ENCODE measurements around the gene FAM90A1.
"Not testable (repeated sequence)": the region's sequence is repeated elsewhere in the genome, so short reads cannot be mapped to it uniquely, and the experiment has no call there.

FAM90A1 gene

GRCh38 chr12:8233935-8234495 is 6.6 kb upstream of the FAM90A1 start:
- not testable (repeated sequence) for DNase-seq (ENCODE audit: extremely low read depth in 1 of 2, low read depth in 1 of 2)

GRCh38 chr12:8233300-8233855 is 6.0 kb upstream of the FAM90A1 start:
- DNase-seq (ENCODE audit: extremely low read depth in 1 of 2, low read depth in 1 of 2) = not testable (repeated sequence)

GRCh38 chr12:8231666-8232608 is 4.5 kb upstream of the FAM90A1 start:
- DNase-seq (ENCODE audit: extremely low read depth in 1 of 2, low read depth in 1 of 2) = peak; percentile 21 to 37

- DNase-seq (ENCODE audit: extremely low read depth in 1 of 2, low read depth in 1 of 2) = not testable (repeated sequence)
These were observed 3.6 kb upstream of the FAM90A1 start for GRCh38 chr12:8231049-8231448.

GRCh38 chr12:8229486-8229885 is 2.1 kb upstream of the FAM90A1 start:
- DNase-seq (ENCODE audit: extremely low read depth in 1 of 2, low read depth in 1 of 2) = not testable (repeated sequence)

GRCh38 chr12:8228607-8229006 is 1.2 kb upstream of the FAM90A1 start:
- not testable (repeated sequence) for DNase-seq (ENCODE audit: extremely low read depth in 1 of 2, low read depth in 1 of 2)

GRCh38 chr12:8227732-8228077 is 287 bp upstream of the FAM90A1 start:
- DNase-seq (ENCODE audit: extremely low read depth in 1 of 2, low read depth in 1 of 2) = not testable (repeated sequence)

- DNase-seq (ENCODE audit: extremely low read depth in 1 of 2, low read depth in 1 of 2) = no peak
These were observed 1.1 kb downstream of the FAM90A1 start for GRCh38 chr12:8226355-8226754.

GRCh38 chr12:8224782-8225181 is 2.6 kb downstream of the FAM90A1 start:
- not testable (repeated sequence) for DNase-seq (ENCODE audit: extremely low read depth in 1 of 2, low read depth in 1 of 2)

- DNase-seq (ENCODE audit: extremely low read depth in 1 of 2, low read depth in 1 of 2) = not testable (repeated sequence)
These were observed 3.8 kb downstream of the FAM90A1 start for GRCh38 chr12:8223646-8224045.

- DNase-seq (ENCODE audit: extremely low read depth in 1 of 2, low read depth in 1 of 2) = not testable (repeated sequence)
These were observed 5.1 kb downstream of the FAM90A1 start for GRCh38 chr12:8222303-8222702.

- DNase-seq (ENCODE audit: extremely low read depth in 1 of 2, low read depth in 1 of 2) = not testable (repeated sequence)
These were observed 5.6 kb downstream of the FAM90A1 start for GRCh38 chr12:8221844-8222243.

- DNase-seq (ENCODE audit: extremely low read depth in 1 of 2, low read depth in 1 of 2) = not testable (repeated sequence)
These were observed 6.0 kb downstream of the FAM90A1 start for GRCh38 chr12:8221375-8221774.

- DNase-seq (ENCODE audit: extremely low read depth in 1 of 2, low read depth in 1 of 2) = not testable (repeated sequence)
These were observed 8.6 kb downstream of the FAM90A1 start for GRCh38 chr12:8218711-8219382.

- DNase-seq (ENCODE audit: extremely low read depth in 1 of 2, low read depth in 1 of 2) = not testable (repeated sequence)
These were observed 29.6 kb downstream of the FAM90A1 start for GRCh38 chr12:8197685-8198308.

- DNase-seq (ENCODE audit: extremely low read depth in 1 of 2, low read depth in 1 of 2) = not testable (repeated sequence)
These were observed 39.3 kb downstream of the FAM90A1 start for GRCh38 chr12:8188088-8188487.

GRCh38 chr12:8184206-8184605 is 43.2 kb downstream of the FAM90A1 start:
- not testable (repeated sequence) for DNase-seq (ENCODE audit: extremely low read depth in 1 of 2, low read depth in 1 of 2)

GRCh38 chr12:8183346-8183745 is 44.1 kb downstream of the FAM90A1 start:
- not testable (repeated sequence) for DNase-seq (ENCODE audit: extremely low read depth in 1 of 2, low read depth in 1 of 2)

GRCh38 chr12:8182923-8183322 is 44.5 kb downstream of the FAM90A1 start:
- DNase-seq (ENCODE audit: extremely low read depth in 1 of 2, low read depth in 1 of 2) = not testable (repeated sequence)

GRCh38 chr12:8181271-8181670 is 46.1 kb downstream of the FAM90A1 start:
- not testable (repeated sequence) for DNase-seq (ENCODE audit: extremely low read depth in 1 of 2, low read depth in 1 of 2)
